A673 (cell line): ENCODE data around the gene LMO1. TPM values are rescaled to one million over a fixed set of nuclear protein-coding genes. Genes with fewer than 3 reads are reported as not detected.

Source experiments
- Bru-seq: library from RNA; stranded (reverse); fragments of 400-500 nt; gene quantifications from one replicate; lab custom pipeline; 2021; lab: Mats Ljungman, UMichigan
- BruChase-seq, 2 experiments: library from RNA; stranded (reverse); fragments of 400-500 nt; gene quantifications; one replicate each; lab custom pipeline; 2021; lab: Mats Ljungman, UMichigan
- BruUV-seq: library from RNA; stranded (reverse); fragments of 400-500 nt; replicated peaks from 2 replicates; lab custom pipeline; 2021; lab: Mats Ljungman, UMichigan
- CTCF ChIA-PET: fragments of 300-600 bp; sonication (Branson Sonifier 250); formaldehyde crosslinking; loops from one replicate; lab custom pipeline; 2022; ENCODE audit warnings: antibody characterized with exemption; lab: Charles Lee
- POLR2A ChIA-PET: fragments of 300-600 bp; sonication (Branson Sonifier 250); formaldehyde crosslinking; loops from one replicate; lab custom pipeline; 2022; ENCODE audit warnings: antibody characterized with exemption; ENCODE audit not compliant: low non-redundant PET; lab: Charles Lee
- DNase-seq: peaks from one replicate; pipeline ENCODE4 v3.0.0-alpha.2; 2015; ENCODE audit warnings: low spot score
- H3K27ac ChIP-seq: fragments of 200-600 bp; sonication (generic); 2 replicates; pipeline ENCODE4 v1.5.1; 2016; ENCODE audit warnings: mixed run types, low read depth, mild to moderate bottlenecking, mixed read lengths, antibody characterized with exemption, low read length; ENCODE audit not compliant: poor library complexity, severe bottlenecking
- H3K27me3 ChIP-seq: fragments of 200-600 bp; sonication (generic); replicated peaks from 2 replicates; pipeline ENCODE4 v1.6.1; 2017; ENCODE audit warnings: mixed run types, low read depth, mild to moderate bottlenecking, mixed read lengths, antibody characterized with exemption, low read length; ENCODE audit not compliant: insufficient read depth, poor library complexity
- H3K36me3 ChIP-seq: fragments of 200-600 bp; sonication (generic); 2 replicates; pipeline ENCODE4 v1.6.1; 2016; ENCODE audit warnings: mixed run types, mild to moderate bottlenecking, mixed read lengths, antibody characterized with exemption, low read length; ENCODE audit not compliant: insufficient read depth, poor library complexity, severe bottlenecking
- H3K4me1 ChIP-seq: fragments of 200-600 bp; sonication (generic); 2 replicates; pipeline ENCODE4 v1.6.1; 2017; ENCODE audit warnings: mixed run types, mild to moderate bottlenecking, mixed read lengths, antibody characterized with exemption, low read length; ENCODE audit not compliant: insufficient read depth, poor library complexity, severe bottlenecking
- H3K4me3 ChIP-seq: fragments of 200-600 bp; sonication (generic); 2 replicates; pipeline ENCODE4 v1.5.1; 2016; ENCODE audit warnings: low read depth, mixed run types, mild to moderate bottlenecking, mixed read lengths, low read length; ENCODE audit not compliant: poor library complexity, severe bottlenecking
- H3K9me3 ChIP-seq: fragments of 200-600 bp; sonication (generic); 2 replicates; pipeline ENCODE4 v1.6.1; 2016; ENCODE audit warnings: mixed run types, low read depth, mild to moderate bottlenecking, mixed read lengths, antibody characterized with exemption, low read length; ENCODE audit not compliant: poor library complexity, severe bottlenecking
- EZH2 ChIP-seq: fragments of 200-600 bp; sonication (generic); IDR thresholded peaks from 2 replicates; pipeline ENCODE4 v1.6.1; 2017; ENCODE audit warnings: borderline replicate concordance, low read depth, mild to moderate bottlenecking, mixed read lengths, antibody characterized with exemption, low read length; ENCODE audit not compliant: poor library complexity, severe bottlenecking
- intact Hi-C: fragments of 100-400 bp; cut with micrococcal nuclease; formaldehyde crosslinking; loops from one replicate; pipeline ENCODE4 v1.10.0; 2022; ENCODE audit not compliant: unreplicated experiment
- long read RNA-seq: library from polyadenylated mRNA; stranded (forward); transcript quantifications from one replicate; pipeline ENCODE4 v2.0.0, GENCODE V29; 2022
- total RNA-seq: library from RNA; stranded (reverse); gene quantifications from 2 replicates; pipeline ENCODE4 v1.2.3, GENCODE V29; 2021
- TF ChIP-seq, protein P1 (sequence below): fragments of 300-800, 200-600 bp; sonication (generic); conservative IDR thresholded peaks from 2 replicates; pipeline ENCODE4 v1.5.1; 2017; ENCODE audit warnings: low read depth, mild to moderate bottlenecking, antibody characterized with exemption, low read length, moderate library complexity, mixed read lengths

LMO1 gene
- total RNA-seq (not detected in 2 replicates), Bru-seq, nascent RNA (percentile 2 among the genes with signal in this experiment), BruChase-seq, experiment 1, labeled RNA remaining after a 2-hour chase (not detected), BruChase-seq, experiment 2, labeled RNA remaining after a 6-hour chase (percentile 2 among the genes with signal in this experiment)
- long read RNA-seq, result 0 reads

DNA sequence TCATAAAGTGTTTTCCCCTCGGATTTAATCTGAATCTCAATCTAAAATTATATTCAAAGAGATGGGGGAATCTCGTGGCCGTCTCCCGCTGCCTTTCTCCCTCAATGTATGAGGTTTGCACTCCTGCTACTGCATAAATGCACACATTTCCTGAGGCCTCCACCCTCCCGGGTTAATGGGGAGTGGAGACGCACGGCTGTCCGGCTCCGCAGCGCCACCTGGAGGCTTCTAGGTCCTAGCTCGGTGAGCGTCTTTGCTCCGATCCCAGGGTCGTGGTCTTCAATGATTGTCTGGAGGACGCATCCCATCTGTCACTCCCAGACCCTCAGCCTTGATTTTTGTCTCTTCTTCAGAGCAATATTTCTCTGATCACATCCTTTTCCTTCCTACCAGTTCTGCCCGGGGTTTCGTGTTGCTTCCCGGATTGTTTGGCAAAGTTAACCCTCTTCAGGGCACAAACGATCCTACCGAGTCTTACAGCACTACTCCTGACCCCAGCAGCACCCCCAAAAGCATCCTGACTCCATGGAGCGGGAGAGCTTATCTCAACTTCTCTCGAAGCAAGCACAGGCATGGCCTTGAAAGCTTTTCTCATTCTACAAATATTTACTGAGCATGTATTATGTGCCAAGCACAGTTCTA lies at the start of gene LMO1:
Gene LMO1 (minus strand): TSS at position 110 of the 642 bp plus-strand sequence. CDS start 516 bp downstream, outside the sequence.
- CTCF ChIA-PET, result interaction anchor here (0.7 to 1.0 kb wide), 3 partner anchors 11 to 312 kb away, joined by 4 to 12 read pairs (median 6); no protein-coding TSS in a partner anchor
- Histone ChIP-seq H3K27me3 (peaks cover 97% of the 10 kb centered on the region), H3K4me1 (peaks cover 3% of the 10 kb centered on the region), H3K4me3 (no peak within 1 kb of the TSS), H3K36me3 (no peaks in the 10 kb centered on the region), H3K27ac (no peak within 1 kb of the TSS), H3K9me3 (no peaks in the 10 kb centered on the region)
- POLR2A ChIA-PET, result no interaction called here
- TF ChIP-seq, protein P1, sequence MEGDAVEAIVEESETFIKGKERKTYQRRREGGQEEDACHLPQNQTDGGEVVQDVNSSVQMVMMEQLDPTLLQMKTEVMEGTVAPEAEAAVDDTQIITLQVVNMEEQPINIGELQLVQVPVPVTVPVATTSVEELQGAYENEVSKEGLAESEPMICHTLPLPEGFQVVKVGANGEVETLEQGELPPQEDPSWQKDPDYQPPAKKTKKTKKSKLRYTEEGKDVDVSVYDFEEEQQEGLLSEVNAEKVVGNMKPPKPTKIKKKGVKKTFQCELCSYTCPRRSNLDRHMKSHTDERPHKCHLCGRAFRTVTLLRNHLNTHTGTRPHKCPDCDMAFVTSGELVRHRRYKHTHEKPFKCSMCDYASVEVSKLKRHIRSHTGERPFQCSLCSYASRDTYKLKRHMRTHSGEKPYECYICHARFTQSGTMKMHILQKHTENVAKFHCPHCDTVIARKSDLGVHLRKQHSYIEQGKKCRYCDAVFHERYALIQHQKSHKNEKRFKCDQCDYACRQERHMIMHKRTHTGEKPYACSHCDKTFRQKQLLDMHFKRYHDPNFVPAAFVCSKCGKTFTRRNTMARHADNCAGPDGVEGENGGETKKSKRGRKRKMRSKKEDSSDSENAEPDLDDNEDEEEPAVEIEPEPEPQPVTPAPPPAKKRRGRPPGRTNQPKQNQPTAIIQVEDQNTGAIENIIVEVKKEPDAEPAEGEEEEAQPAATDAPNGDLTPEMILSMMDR, result peak; percentile 81
- no peak for TF ChIP-seq EZH2
- peak; percentile 81 for DNase-seq
- no TSS peak for BruUV-seq
- intact Hi-C loops, result loop anchor here (2.0 kb wide), 1 partner anchor 39 kb away; no protein-coding TSS in a partner anchor

DNA sequence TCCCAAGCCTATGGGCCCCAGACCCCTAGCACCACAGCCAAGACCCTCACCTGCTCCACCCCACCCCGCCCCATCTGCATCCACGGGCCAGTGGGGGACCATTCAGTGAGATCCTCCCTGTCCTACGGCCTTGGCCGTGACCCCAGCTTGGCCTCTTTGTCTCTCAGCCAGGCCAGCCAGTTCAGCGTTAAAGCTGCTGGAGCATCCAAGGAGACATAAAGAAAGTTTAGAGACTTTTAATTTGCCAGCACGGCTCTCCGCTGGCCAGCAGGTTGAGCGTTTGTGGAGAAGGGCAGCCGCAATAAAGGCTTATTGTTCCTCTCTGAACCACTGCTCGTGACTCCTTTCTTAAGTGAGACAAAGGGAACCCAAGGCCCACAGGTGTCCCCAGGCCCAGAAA lies 49.3 kb upstream of the LMO1 start:
- Histone ChIP-seq H3K27ac (no peak overlapping the region), H3K36me3 (no peaks in the 10 kb centered on the region), H3K27me3 (peaks cover 61% of the 10 kb centered on the region), H3K9me3 (no peaks in the 10 kb centered on the region), H3K4me3 (no peak overlapping the region), H3K4me1 (no peaks in the 10 kb centered on the region)
- TF ChIP-seq EZH2, result no peak
- TF ChIP-seq, protein P1, result no peak
- intact Hi-C loops, result no loop called here
- DNase-seq, result no peak
- ChIA-PET POLR2A (no interaction called here), CTCF (no interaction called here)
- no TSS peak for BruUV-seq

DNA sequence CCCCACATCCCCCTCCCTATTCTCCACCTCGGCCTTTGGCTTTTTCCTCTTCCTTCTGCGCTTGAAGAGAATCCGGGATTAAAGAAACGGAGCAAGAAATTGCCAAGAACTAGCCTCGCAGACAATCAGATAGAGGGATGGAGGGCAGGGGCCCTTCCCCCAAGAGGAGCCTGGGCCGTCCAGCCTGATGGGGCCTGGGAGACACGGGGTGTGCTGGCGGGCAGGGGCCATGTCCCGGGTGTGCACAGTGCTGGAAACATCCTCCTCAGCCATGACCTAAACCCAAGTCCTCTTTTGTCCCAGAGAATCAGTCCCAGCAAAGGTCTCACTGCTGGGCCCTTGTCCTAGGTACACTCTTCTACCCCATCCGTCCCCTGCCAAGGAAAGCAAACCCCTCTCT lies 47.7 kb upstream of the LMO1 start:
- H3K9me3 ChIP-seq, result no peaks in the 10 kb centered on the region
- peaks cover 45% of the 10 kb centered on the region for H3K27me3 ChIP-seq
- DNase-seq, result no peak
- no TSS peak for BruUV-seq
- no peak overlapping the region for H3K4me3 ChIP-seq
- intact Hi-C loops, result no loop called here
- POLR2A ChIA-PET, result no interaction called here
- H3K36me3 ChIP-seq, result no peaks in the 10 kb centered on the region
- H3K4me1 ChIP-seq, result no peaks in the 10 kb centered on the region
- TF ChIP-seq, protein P1, result no peak
- TF ChIP-seq EZH2, result no peak
- no peak overlapping the region for H3K27ac ChIP-seq
- CTCF ChIA-PET, result no interaction called here
